Measurements from ENCODE around the gene AKR1B1.

AKR1B1 gene

DNA sequence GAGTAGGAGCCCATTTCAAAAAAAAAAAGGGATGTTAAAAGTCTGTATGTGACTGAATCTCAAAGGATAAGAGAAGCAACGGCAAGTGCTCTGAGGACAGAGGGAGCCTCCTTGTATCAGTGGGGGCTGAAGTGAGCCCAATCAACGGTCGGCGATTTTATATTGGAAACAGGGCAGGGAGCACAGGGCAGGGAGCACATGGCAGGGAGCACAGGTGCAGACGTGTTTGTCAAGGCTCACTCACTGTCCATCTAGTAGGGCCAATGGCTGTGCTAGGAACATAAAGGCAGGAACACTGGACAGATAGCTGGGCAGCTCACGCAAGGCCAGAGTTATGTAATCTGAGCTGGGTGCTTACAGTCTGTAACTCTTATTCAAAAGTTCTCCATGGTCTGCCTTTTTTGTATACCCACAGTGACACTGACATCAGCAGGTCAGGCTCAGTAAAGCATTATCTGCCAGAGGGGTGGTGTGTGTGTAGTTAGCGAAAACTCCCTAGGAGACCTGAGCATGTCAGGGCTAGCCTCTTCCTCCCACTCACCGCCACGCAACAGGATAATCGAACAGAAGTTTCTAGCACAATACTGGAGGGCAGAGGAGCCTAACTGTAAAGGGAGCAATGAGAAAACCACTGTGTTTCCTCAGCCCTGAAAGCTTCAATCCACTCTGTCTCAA lies 15.4 kb downstream of the AKR1B1 start:
- FAIRE-seq, result no peak

DNA sequence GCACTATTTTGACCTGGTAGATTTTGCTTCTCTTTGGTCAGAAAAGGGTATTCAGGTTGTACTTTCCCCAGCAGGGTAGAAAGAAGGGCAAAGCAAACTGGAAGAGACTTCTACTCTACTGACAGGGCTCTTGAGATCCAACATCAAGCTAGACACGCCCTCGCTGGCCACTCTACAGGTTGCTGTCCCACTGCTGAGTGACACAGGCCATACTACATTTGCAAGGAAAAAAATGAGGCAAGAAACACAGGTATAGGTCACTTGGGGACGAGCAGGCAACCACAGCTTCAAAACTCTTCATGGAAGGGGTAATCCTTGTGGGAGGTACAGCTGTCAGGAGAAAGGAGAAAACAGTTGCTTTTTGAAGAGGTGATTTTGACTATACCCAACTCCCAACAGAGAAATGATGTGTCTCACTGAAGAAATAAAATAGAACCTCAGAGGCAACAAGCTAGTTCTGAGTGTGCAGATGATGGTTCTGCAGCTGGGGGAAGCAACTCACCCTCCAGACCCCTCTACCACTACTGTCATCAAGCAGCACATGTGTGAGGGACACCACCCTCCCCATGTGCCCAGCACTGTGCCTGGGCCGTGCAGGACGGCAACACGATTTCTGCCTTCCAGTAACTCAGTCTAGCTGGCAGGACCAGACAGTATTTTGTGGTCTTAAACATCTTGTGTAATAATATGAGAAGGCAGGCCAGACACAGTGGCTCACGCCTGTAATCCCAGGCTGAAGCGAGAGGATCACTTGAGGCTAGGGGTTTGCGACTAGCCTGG lies 16.3 kb downstream of the AKR1B1 start:
- FAIRE-seq, result no peak

GRCh38 chr7:134441264-134441663 lies 17.6 kb downstream of the AKR1B1 start:
- no peak for FAIRE-seq

GRCh38 chr7:134440476-134440875 lies 18.4 kb downstream of the AKR1B1 start:
- no peak for FAIRE-seq

DNA sequence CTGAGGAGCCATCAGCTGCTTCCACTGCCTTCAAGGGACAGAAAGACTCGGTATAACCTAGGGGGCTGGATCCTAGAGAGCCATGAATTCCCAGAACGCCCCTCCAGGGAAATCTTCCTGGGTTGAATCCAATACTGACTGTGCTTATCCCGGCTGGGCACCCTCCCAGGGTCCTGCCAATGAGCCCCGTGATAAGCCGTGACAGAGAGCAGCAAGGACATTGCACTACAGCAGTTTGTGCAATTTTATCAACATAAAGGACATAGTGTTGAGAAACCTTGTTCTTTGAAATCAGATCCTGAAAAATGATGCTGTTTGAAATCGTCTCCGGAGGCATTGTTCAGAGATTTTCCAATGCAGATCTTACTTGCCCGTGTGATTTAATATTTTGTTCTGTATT lies 18.8 kb downstream of the AKR1B1 start:
- no peak for FAIRE-seq

GRCh38 chr7:134438946-134439345 lies 20.0 kb downstream of the AKR1B1 start:
- no peak for FAIRE-seq

DNA sequence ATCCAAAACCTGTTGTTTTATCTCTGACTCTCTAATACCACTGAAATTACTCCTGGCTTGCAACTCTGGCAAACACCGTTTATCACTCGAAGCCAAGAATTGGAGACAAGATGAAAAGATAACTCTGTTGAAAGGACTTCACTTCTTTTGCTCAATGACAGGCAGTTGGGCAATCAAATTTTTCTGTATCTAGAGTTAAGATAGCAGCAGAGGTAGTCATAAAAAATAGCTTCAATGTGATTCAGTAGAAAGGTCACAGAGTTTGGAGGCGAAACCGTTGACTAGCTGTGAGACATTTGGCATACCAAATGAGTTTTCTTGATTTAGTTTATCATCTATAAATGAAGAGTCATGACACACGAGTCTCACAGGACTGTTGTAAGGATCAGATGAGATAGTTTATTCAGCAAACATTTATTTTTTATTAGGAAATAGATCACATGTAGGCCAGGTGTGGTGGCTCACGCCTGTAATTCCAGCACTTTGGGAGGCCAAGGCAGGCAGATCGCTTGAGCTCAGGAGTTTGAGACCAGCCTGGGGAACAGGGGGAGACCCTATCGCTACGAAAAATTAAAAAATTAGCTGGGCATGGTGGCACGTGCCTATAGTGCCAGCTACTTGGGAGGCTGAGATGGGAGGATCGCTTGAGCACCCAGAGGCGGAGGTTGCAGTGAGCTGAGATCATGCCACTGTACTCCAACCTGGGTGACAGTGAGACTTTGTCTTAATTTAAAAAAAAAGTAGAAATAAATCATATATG lies 23.6 kb downstream of the AKR1B1 start:
- FAIRE-seq, result no peak

- FAIRE-seq, result no peak
These were observed 24.2 kb downstream of the AKR1B1 start for GRCh38 chr7:134434701-134435100.

GRCh38 chr7:134433430-134433829 lies 25.5 kb downstream of the AKR1B1 start:
- FAIRE-seq, result no peak

GRCh38 chr7:134432296-134433152 lies 26.4 kb downstream of the AKR1B1 start:
- no peak for FAIRE-seq

GRCh38 chr7:134431815-134432214 lies 27.1 kb downstream of the AKR1B1 start:
- FAIRE-seq, result no peak

GRCh38 chr7:134429481-134429880 lies 29.4 kb downstream of the AKR1B1 start:
- no peak for FAIRE-seq

DNA sequence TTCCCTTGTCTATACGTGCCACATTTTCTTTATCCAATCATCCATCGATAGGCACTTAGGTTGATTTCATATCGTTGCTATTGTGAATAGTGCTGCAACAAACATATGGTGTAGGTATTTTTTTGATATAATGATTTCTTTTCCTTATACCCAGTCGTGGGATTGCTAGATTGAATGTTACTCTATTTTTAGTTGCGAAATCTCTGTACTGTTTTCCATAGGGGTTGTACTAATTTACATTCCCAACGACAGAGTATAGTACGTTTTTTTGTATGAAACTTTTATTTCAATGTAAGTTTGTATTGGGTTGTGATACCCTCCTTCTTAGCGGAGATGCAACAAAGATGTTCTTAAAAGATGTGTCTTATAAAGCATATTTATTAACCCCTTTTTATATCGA lies 30.0 kb downstream of the AKR1B1 start:
- no peak for FAIRE-seq

DNA sequence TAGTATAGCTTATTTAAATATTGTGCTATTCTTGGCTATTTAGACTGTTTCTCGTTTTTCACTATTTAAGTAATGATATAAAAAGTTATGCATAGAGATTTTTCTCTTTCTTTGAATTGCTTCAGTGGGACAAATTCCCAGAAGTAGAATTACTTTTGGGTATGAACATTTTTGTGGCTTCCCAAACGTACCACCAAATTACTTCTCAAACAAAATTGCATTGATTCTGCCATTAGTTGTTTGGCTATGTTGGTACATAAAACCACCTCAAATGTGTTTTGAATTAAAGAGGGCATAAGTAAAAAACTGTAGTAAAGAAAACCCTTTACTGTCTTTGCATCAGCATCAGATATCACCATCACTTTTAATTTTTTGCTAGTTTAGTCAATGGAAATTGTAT lies 31.0 kb downstream of the AKR1B1 start:
- FAIRE-seq, result no peak

- FAIRE-seq, result no peak
These were observed 33.1 kb downstream of the AKR1B1 start for GRCh38 chr7:134425777-134426176.

- FAIRE-seq, result no peak
These were observed 36.3 kb downstream of the AKR1B1 start for GRCh38 chr7:134422638-134423037.

DNA sequence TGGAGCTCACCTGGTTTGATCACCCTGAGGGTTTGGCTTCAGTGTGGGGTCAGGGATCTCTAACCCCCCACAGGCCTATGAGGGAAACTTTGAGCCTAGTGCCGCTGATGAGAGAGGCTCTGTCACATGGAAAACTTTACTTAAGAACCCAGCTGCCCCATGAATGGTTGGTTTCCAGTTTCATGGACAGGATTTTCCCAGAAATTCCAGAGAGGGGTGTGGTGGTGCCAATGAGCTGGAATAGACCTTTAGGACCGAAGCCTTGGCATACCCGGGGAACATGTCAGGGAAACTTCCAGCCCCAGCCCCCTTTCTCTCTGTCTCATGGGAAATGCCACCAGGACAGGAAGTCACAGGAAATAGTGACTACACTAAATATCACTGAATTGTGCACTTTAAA lies 36.9 kb downstream of the AKR1B1 start:
- FAIRE-seq, result no peak

GRCh38 chr7:134420424-134421125 lies 38.3 kb downstream of the AKR1B1 start:
- FAIRE-seq, result no peak

- FAIRE-seq, result no peak
These were observed 39.0 kb downstream of the AKR1B1 start for GRCh38 chr7:134419875-134420274.

DNA sequence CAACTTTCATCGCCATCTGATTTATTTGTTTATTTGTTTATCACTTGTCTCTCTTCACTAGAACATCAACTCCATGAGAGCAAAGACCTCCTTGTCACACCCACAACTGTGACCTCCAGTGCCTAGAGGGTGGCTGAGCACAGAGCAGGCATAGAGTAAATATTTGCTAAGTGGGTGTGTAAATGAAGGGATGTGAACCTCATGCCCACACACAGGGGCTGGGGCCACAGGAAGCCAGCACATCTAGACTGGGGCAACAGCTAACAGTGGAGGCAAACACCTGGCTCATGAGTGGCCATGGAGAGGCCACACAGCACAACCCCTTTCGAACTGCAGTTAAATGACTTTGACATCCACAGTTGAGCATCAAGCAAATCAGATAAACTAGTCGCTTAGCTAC lies 39.8 kb downstream of the AKR1B1 start:
- FAIRE-seq, result no peak

DNA sequence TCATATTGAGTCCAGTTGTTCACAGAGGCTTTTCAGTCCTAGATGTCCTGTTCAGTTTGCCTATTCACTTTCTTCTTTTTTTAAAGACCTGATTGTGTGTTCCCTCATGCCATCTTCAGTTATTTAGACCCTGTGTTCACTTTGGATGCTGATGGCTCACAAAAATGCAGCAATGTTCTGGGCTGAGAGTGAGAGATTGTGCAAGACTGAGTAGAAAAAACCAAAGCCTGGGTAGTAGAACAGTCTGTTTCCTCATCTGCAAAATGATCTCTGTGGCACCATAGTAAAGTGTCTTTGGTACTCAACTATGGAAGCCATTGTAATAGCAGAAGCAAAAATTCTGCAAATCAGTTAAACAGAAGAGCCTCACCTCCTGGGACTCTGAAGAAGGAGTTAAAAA lies 43.2 kb downstream of the AKR1B1 start:
- FAIRE-seq, result no peak

GRCh38 chr7:134414109-134414508 lies 44.8 kb downstream of the AKR1B1 start:
- FAIRE-seq, result no peak
